HG03095 (cell line): ENCODE data around the gene PITHD1.
A peak's percentile ranks its signal among the peaks of the same experiment; 100 is the strongest.
"Not testable (repeated sequence)": the region's sequence is repeated elsewhere in the genome, so short reads cannot be mapped to it uniquely, and the experiment has no call there.

Experiments used
- ATAC-seq: cut with Tn5 transposase; IDR thresholded peaks from one replicate; pipeline ENCODE4 v1.9.1; 2021; ENCODE audit warnings: moderate library complexity; ENCODE audit not compliant: unreplicated experiment

The PITHD1 gene

GRCh38 chr1:23777979-23778814 lies at the start of gene PITHD1:
TSS of gene PITHD1 (plus strand) at chr1:23778418. CDS start at chr1:23778516, 98 bp downstream.
- peak; percentile 42 for ATAC-seq

- no peak for ATAC-seq
Observed at GRCh38 chr1:23732363-23733224, 45.6 kb upstream of the PITHD1 start.

GRCh38 chr1:23733281-23733680 lies 44.9 kb upstream of the PITHD1 start:
- ATAC-seq: not testable (repeated sequence)

- ATAC-seq: no peak
Observed at GRCh38 chr1:23736437-23737134, 41.6 kb upstream of the PITHD1 start.

GRCh38 chr1:23741609-23742008 lies 36.6 kb upstream of the PITHD1 start:
- ATAC-seq: no peak

- ATAC-seq: peak; percentile 21
Observed at GRCh38 chr1:23742670-23743286, 35.4 kb upstream of the PITHD1 start.

GRCh38 chr1:23743287-23744152 lies 34.7 kb upstream of the PITHD1 start, which contains the start of gene ELOA:
TSS of gene ELOA (plus strand) at chr1:23743471. CDS start at chr1:23743504, 33 bp downstream.
- ATAC-seq: peak; percentile 81

- ATAC-seq: no peak
Observed at GRCh38 chr1:23745515-23745914, 32.7 kb upstream of the PITHD1 start.

- ATAC-seq: no peak
Observed at GRCh38 chr1:23748016-23748415, 30.2 kb upstream of the PITHD1 start.

- no peak for ATAC-seq
Observed at GRCh38 chr1:23751050-23751814, 27.0 kb upstream of the PITHD1 start.

GRCh38 chr1:23751815-23752200 lies 26.4 kb upstream of the PITHD1 start:
- no peak for ATAC-seq

GRCh38 chr1:23752909-23753308 lies 25.3 kb upstream of the PITHD1 start:
- ATAC-seq: no peak

- ATAC-seq: no peak
Observed at GRCh38 chr1:23756676-23757075, 21.5 kb upstream of the PITHD1 start.

GRCh38 chr1:23757812-23758211 lies 20.4 kb upstream of the PITHD1 start:
- ATAC-seq: no peak

GRCh38 chr1:23759277-23759676 lies 18.9 kb upstream of the PITHD1 start:
- no peak for ATAC-seq

GRCh38 chr1:23763041-23763577 lies 15.1 kb upstream of the PITHD1 start:
- ATAC-seq: no peak

- ATAC-seq: no peak
Observed at GRCh38 chr1:23768733-23769132, 9.5 kb upstream of the PITHD1 start.

GRCh38 chr1:23772049-23772853 lies 6.0 kb upstream of the PITHD1 start:
- ATAC-seq: no peak
